ENCODE results near the gene SPDEF.
A peak's percentile ranks its signal among the peaks of the same experiment; 100 is the strongest.

Gene SPDEF

GRCh38 chr6:34527751-34528670, 28.1 kb downstream of the SPDEF start:
- ChIA-PET CTCF (interaction anchor here (0.6 to 4.4 kb wide), 16 partner anchors 9 to 364 kb away, joined by 3 to 46 read pairs (median 4); no protein-coding TSS in a partner anchor), POLR2A (interaction anchor here (0.7 kb wide), 1 partner anchor 265 kb away, joined by 3 read pairs; no protein-coding TSS in a partner anchor)
- TF ChIP-seq ZNF423 (tag by site-specific recombination; IDR thresholded peaks at IDR 0.05): no peak
- no peak for TF ChIP-seq YY1 (tag by site-specific recombination; IDR thresholded peaks at IDR 0.05)
- no peak for TF ChIP-seq ZNF169 (tag by site-specific recombination; IDR thresholded peaks at IDR 0.05)
- TF ChIP-seq ZNF223 (tag by site-specific recombination; IDR thresholded peaks at IDR 0.05): peak; percentile 47; the same call in 1 of the 2 replicates
- TF ChIP-seq ZNF366 (tag by site-specific recombination; conservative IDR thresholded peaks at IDR 0.05): no peak
- no peak overlapping the region for H3K27ac ChIP-seq (ENCODE audit: extremely low read depth, low read depth, low read length)
- H3K4me1 ChIP-seq (ENCODE audit: control insufficient read depth, insufficient read depth, low read length): no peaks in the 10 kb centered on the region
- H3K36me3 ChIP-seq (ENCODE audit: control insufficient read depth in 2 of 2, insufficient read depth in 1 of 2, low read length in 2 of 2): no peaks in the 10 kb centered on the region
- no peaks in the 10 kb centered on the region for H3K9me3 ChIP-seq (ENCODE audit: control insufficient read depth, insufficient read depth, low read depth, low read length)
- no peak overlapping the region for H3K4me3 ChIP-seq (ENCODE audit: low read depth, low read length)

GRCh38 chr6:34526992-34527728, 29.0 kb downstream of the SPDEF start:
- POLR2A ChIA-PET: interaction anchor here (0.7 to 1.2 kb wide), 2 partner anchors 82 to 266 kb away, joined by 3 read pairs; no protein-coding TSS in a partner anchor
- H3K36me3 ChIP-seq (ENCODE audit: control insufficient read depth in 2 of 2, insufficient read depth in 1 of 2, low read length in 2 of 2): no peaks in the 10 kb centered on the region
- CTCF ChIA-PET: interaction anchor here (0.6 to 4.4 kb wide), 18 partner anchors 10 to 364 kb away, joined by 3 to 46 read pairs (median 4); no protein-coding TSS in a partner anchor
- H3K4me3 ChIP-seq (ENCODE audit: low read depth, low read length): peak overlapping the region; percentile 16; the same call in 1 of the 2 replicates
- no peak overlapping the region for H3K27ac ChIP-seq (ENCODE audit: extremely low read depth, low read depth, low read length)
- no peaks in the 10 kb centered on the region for H3K4me1 ChIP-seq (ENCODE audit: control insufficient read depth, insufficient read depth, low read length)
- H3K9me3 ChIP-seq (ENCODE audit: control insufficient read depth, insufficient read depth, low read depth, low read length): no peaks in the 10 kb centered on the region
- peak; percentile 41; the same call in 1 of the 2 replicates for TF ChIP-seq KLF17 (tag by site-specific recombination; IDR thresholded peaks at IDR 0.05)
- peak; percentile 19; the same call in 1 of the 2 replicates for TF ChIP-seq ZNF423 (tag by site-specific recombination; IDR thresholded peaks at IDR 0.05)
- no peak for TF ChIP-seq ZNF341 (tag by site-specific recombination; IDR thresholded peaks at IDR 0.05; ENCODE audit: low read depth)
- peak; percentile 43; the same call in 1 of the 2 replicates for TF ChIP-seq SP7 (tag by site-specific recombination; IDR thresholded peaks at IDR 0.05)
- TF ChIP-seq ZNF692 (tag by site-specific recombination; IDR thresholded peaks at IDR 0.05): 0 out of 2 replicates have a peak, but pooled peaks have one; percentile 34
- peak; percentile 84 for TF ChIP-seq KLF9 (tag by site-specific recombination; IDR thresholded peaks at IDR 0.05; ENCODE audit: low read depth)
- TF ChIP-seq ZNF777 (tag by site-specific recombination; IDR thresholded peaks at IDR 0.05; ENCODE audit: borderline replicate concordance): peak; percentile 91
- TF ChIP-seq ZNF654 (tag by site-specific recombination; IDR thresholded peaks at IDR 0.05; ENCODE audit: low read depth): 0 out of 2 replicates have a peak, but pooled peaks have one; percentile 11
- TF ChIP-seq PRDM4 (tag by site-specific recombination; IDR thresholded peaks at IDR 0.05): no peak
- TF ChIP-seq ZNF600 (tag by site-specific recombination; IDR thresholded peaks at IDR 0.05): peak; percentile 91
- TF ChIP-seq ZNF639 (tag by site-specific recombination; IDR thresholded peaks at IDR 0.05): no peak
- TF ChIP-seq ZNF629 (tag by site-specific recombination; IDR thresholded peaks at IDR 0.05): peak; percentile 54; the same call in 1 of the 2 replicates
- TF ChIP-seq TCF7L2 (IDR thresholded peaks at IDR 0.05; ENCODE audit: borderline replicate concordance, low read depth, low read length): no peak
- TF ChIP-seq ZNF335 (tag by site-specific recombination; conservative IDR thresholded peaks at IDR 0.05): 0 out of 2 replicates have a peak, but pooled peaks have one; percentile 42
- peak; percentile 42; the same call in 1 of the 2 replicates for TF ChIP-seq ZNF561 (tag by site-specific recombination; IDR thresholded peaks at IDR 0.05; ENCODE audit: borderline replicate concordance)
- 0 out of 2 replicates have a peak, but pooled peaks have one; percentile 31 for TF ChIP-seq EGR2 (tag by site-specific recombination; IDR thresholded peaks at IDR 0.05; ENCODE audit: low read depth)
- TF ChIP-seq BCL11A (tag by site-specific recombination; IDR thresholded peaks at IDR 0.05; ENCODE audit: low read depth): no peak
- TF ChIP-seq SCRT2 (tag by site-specific recombination; IDR thresholded peaks at IDR 0.05): peak; percentile 93
- TF ChIP-seq ELK4 (IDR thresholded peaks at IDR 0.05; ENCODE audit: borderline replicate concordance, low read depth, low read length): no peak
- no peak for TF ChIP-seq ZNF624 (tag by site-specific recombination; IDR thresholded peaks at IDR 0.05)

All from HEK293 (cell line).